ENCODE data around the gene PLA1A.

- TF ChIP-seq, protein P1, sequence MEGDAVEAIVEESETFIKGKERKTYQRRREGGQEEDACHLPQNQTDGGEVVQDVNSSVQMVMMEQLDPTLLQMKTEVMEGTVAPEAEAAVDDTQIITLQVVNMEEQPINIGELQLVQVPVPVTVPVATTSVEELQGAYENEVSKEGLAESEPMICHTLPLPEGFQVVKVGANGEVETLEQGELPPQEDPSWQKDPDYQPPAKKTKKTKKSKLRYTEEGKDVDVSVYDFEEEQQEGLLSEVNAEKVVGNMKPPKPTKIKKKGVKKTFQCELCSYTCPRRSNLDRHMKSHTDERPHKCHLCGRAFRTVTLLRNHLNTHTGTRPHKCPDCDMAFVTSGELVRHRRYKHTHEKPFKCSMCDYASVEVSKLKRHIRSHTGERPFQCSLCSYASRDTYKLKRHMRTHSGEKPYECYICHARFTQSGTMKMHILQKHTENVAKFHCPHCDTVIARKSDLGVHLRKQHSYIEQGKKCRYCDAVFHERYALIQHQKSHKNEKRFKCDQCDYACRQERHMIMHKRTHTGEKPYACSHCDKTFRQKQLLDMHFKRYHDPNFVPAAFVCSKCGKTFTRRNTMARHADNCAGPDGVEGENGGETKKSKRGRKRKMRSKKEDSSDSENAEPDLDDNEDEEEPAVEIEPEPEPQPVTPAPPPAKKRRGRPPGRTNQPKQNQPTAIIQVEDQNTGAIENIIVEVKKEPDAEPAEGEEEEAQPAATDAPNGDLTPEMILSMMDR (conservative IDR thresholded peaks at IDR 0.05; ENCODE audit: low read length) = no peak
- TF ChIP-seq EZH2phosphoT487 (IDR thresholded peaks at IDR 0.05; ENCODE audit: borderline replicate concordance) = no peak
Measured at GRCh38 chr3:119613872-119614271, 16.2 kb downstream of the PLA1A start.

All from Loucy (cell line).